ENCODE data around the gene PRKCSH. TPM values are rescaled to one million over a fixed set of nuclear protein-coding genes. Genes with fewer than 3 reads are reported as not detected.
"Not testable (repeated sequence)": the region's sequence is repeated elsewhere in the genome, so short reads cannot be mapped to it uniquely, and the experiment has no call there.

The PRKCSH gene
- total RNA-seq, 5 donors from 2014 or later (not counting 1 experiment from before 2014, with no cell fraction given): 248 to 382 (median 334) TPM

GRCh38 chr19:11453468-11454341, 18.3 kb downstream of the PRKCSH start:
- no peak overlapping the region for H3K4me3 ChIP-seq (ENCODE audit: control insufficient read depth in 1 of 2, extremely low read depth in 1 of 2, low read length in 1 of 2)
- Mint-ChIP-seq H3K27ac (no peak overlapping the region), H3K4me3 (no peak overlapping the region), H3K9me3 (no peaks in the 10 kb centered on the region), H3K27me3 (peaks cover 5 to 9% of the 10 kb centered on the region in 2 donors), H3K4me1 (peaks cover 0 to 2% (median 0%) of the 10 kb centered on the region in 3 donors), H3K36me3 (peaks cover 6% of the 10 kb centered on the region)
- H3K27ac ChIP-seq (ENCODE audit: low read length): no peak overlapping the region
- peaks cover 0 to 11% of the 10 kb centered on the region in 2 experiments for H3K27me3 ChIP-seq (replicated peaks in 1 of 2; ENCODE audit: control insufficient read depth in 2 of 2, extremely low read depth in 1 of 2, insufficient read depth in 2 of 2, low read length in 1 of 2)
- H3K4me1 ChIP-seq (ENCODE audit: control insufficient read depth in 1 of 2, extremely low read depth in 1 of 2, insufficient read depth in 2 of 2, low read length in 2 of 2): peaks cover 0 to 3% of the 10 kb centered on the region in 2 experiments
- H3K36me3 ChIP-seq (ENCODE audit: control insufficient read depth in 2 of 2, extremely low read depth in 1 of 2, insufficient read depth in 1 of 2, low read length in 1 of 2): peaks cover 4 to 11% of the 10 kb centered on the region in 2 donors
- WGBS (ENCODE audit: insufficient coverage): 88% methylated on average over 13 of the region's 27 CpGs
- DNase-seq (peak in 11 of 35 experiments; percentile 13 to 42 (median 20)), ATAC-seq (replicated peaks in 1 of 4) (peak in 1 of 4 experiments; percentile 46)
- POLR2A ChIA-PET: no interaction called here
- H3K9me3 ChIP-seq: no peaks in the 10 kb centered on the region
- CTCF ChIA-PET: no interaction called here

DNA sequence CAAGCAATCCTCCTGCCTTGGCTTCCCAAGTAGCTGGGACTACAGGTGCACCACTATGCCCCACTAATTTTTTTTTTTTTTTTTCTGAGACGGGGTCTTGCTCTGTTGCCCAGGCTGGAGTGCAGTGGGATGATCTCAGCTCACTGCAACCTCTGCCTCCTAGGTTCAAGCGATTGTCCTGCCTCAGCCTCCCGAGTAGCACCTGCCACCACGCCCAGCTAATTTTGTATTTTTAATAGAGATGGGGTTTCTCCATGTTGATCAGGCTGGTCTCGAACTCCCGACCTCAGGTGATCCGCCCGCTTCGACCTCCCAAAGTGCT, 19.8 kb downstream of the PRKCSH start:
- DNase-seq; H3K36me3 ChIP-seq (ENCODE audit: control insufficient read depth in 2 of 2, extremely low read depth in 1 of 2, insufficient read depth in 1 of 2, low read length in 1 of 2); H3K36me3 Mint-ChIP-seq; H3K9me3 Mint-ChIP-seq; POLR2A ChIA-PET; H3K27ac Mint-ChIP-seq; H3K27ac ChIP-seq (ENCODE audit: low read length); H3K9me3 ChIP-seq; CTCF ChIA-PET; H3K4me1 Mint-ChIP-seq; H3K4me1 ChIP-seq (ENCODE audit: control insufficient read depth in 1 of 2, extremely low read depth in 1 of 2, insufficient read depth in 2 of 2, low read length in 2 of 2); H3K4me3 ChIP-seq (ENCODE audit: control insufficient read depth in 1 of 2, extremely low read depth in 1 of 2, low read length in 1 of 2); H3K4me3 Mint-ChIP-seq; ATAC-seq (replicated peaks in 1 of 4): not testable (repeated sequence)
- peaks cover 0 to 18% of the 10 kb centered on the region in 2 experiments for H3K27me3 ChIP-seq (replicated peaks in 1 of 2; ENCODE audit: control insufficient read depth in 2 of 2, extremely low read depth in 1 of 2, insufficient read depth in 2 of 2, low read length in 1 of 2)
- 85% methylated on average over 4 of the region's 9 CpGs for WGBS (ENCODE audit: insufficient coverage)
- peaks cover 10 to 13% of the 10 kb centered on the region in 2 donors for H3K27me3 Mint-ChIP-seq

GRCh38 chr19:11456659-11457058, 21.2 kb downstream of the PRKCSH start:
- no peaks in the 10 kb centered on the region for H3K9me3 ChIP-seq
- POLR2A ChIA-PET: no interaction called here
- no peaks in the 10 kb centered on the region for H3K36me3 ChIP-seq (ENCODE audit: control insufficient read depth in 2 of 2, extremely low read depth in 1 of 2, insufficient read depth in 1 of 2, low read length in 1 of 2)
- no peak overlapping the region for H3K4me3 ChIP-seq (ENCODE audit: control insufficient read depth in 1 of 2, extremely low read depth in 1 of 2, low read length in 1 of 2)
- H3K4me1 ChIP-seq (ENCODE audit: control insufficient read depth in 1 of 2, extremely low read depth in 1 of 2, insufficient read depth in 2 of 2, low read length in 2 of 2): peaks cover 0 to 3% of the 10 kb centered on the region in 2 experiments
- H3K27me3 ChIP-seq (replicated peaks in 1 of 2; ENCODE audit: control insufficient read depth in 2 of 2, extremely low read depth in 1 of 2, insufficient read depth in 2 of 2, low read length in 1 of 2): peaks cover 0 to 24% of the 10 kb centered on the region in 2 experiments
- H3K27ac ChIP-seq (ENCODE audit: low read length): no peak overlapping the region
- DNase-seq (no peak), ATAC-seq (replicated peaks in 1 of 4) (no peak)
- no peaks in the 10 kb centered on the region for H3K36me3 Mint-ChIP-seq
- no peaks in the 10 kb centered on the region for H3K9me3 Mint-ChIP-seq
- H3K27ac Mint-ChIP-seq: no peak overlapping the region
- H3K4me3 Mint-ChIP-seq: no peak overlapping the region
- H3K4me1 Mint-ChIP-seq: peaks cover 0 to 2% (median 0%) of the 10 kb centered on the region in 3 donors
- CTCF ChIA-PET: interaction anchor here in 1 of 2 donors (0.6 kb wide), 1 partner anchor 103 kb away, joined by 3 read pairs; no protein-coding TSS in a partner anchor
- WGBS (ENCODE audit: insufficient coverage): 86% methylated on average over 6 of the region's 7 CpGs
- peaks cover 16% of the 10 kb centered on the region in 2 donors for H3K27me3 Mint-ChIP-seq

- ATAC-seq (replicated peaks in 1 of 4): no peak
- no peak overlapping the region for H3K27ac ChIP-seq (ENCODE audit: low read length)
- CTCF ChIA-PET: no interaction called here
Observed at GRCh38 chr19:11457115-11457514, 21.7 kb downstream of the PRKCSH start.

GRCh38 chr19:11457831-11458230, 22.4 kb downstream of the PRKCSH start:
- Mint-ChIP-seq H3K4me3 (no peak overlapping the region), H3K27ac (no peak overlapping the region), H3K4me1 (no peaks in the 10 kb centered on the region), H3K36me3 (no peaks in the 10 kb centered on the region), H3K27me3 (peaks cover 16% of the 10 kb centered on the region in 2 donors), H3K9me3 (no peaks in the 10 kb centered on the region)
- ChIA-PET CTCF (interaction anchor here in 1 of 2 donors (0.5 kb wide), 1 partner anchor 115 kb away, joined by 3 read pairs; no protein-coding TSS in a partner anchor), POLR2A (no interaction called here)
- peaks cover 0 to 24% of the 10 kb centered on the region in 2 experiments for H3K27me3 ChIP-seq (replicated peaks in 1 of 2; ENCODE audit: control insufficient read depth in 2 of 2, extremely low read depth in 1 of 2, insufficient read depth in 2 of 2, low read length in 1 of 2)
- peaks cover 0 to 3% of the 10 kb centered on the region in 2 experiments for H3K4me1 ChIP-seq (ENCODE audit: control insufficient read depth in 1 of 2, extremely low read depth in 1 of 2, insufficient read depth in 2 of 2, low read length in 2 of 2)
- no peaks in the 10 kb centered on the region for H3K9me3 ChIP-seq
- no peak overlapping the region for H3K4me3 ChIP-seq (ENCODE audit: control insufficient read depth in 1 of 2, extremely low read depth in 1 of 2, low read length in 1 of 2)
- DNase-seq: no peak
- no peak for ATAC-seq (replicated peaks in 1 of 4)
- WGBS (ENCODE audit: insufficient coverage): 88% methylated on average over 13 of the region's 20 CpGs
- H3K36me3 ChIP-seq (ENCODE audit: control insufficient read depth in 2 of 2, extremely low read depth in 1 of 2, insufficient read depth in 1 of 2, low read length in 1 of 2): no peaks in the 10 kb centered on the region
- no peak overlapping the region for H3K27ac ChIP-seq (ENCODE audit: low read length)

More at GRCh38 chr19:11457115-11457514, 21.7 kb downstream of the PRKCSH start:
- Histone ChIP-seq H3K36me3 (ENCODE audit: control insufficient read depth in 2 of 2, extremely low read depth in 1 of 2, insufficient read depth in 1 of 2, low read length in 1 of 2) (no peaks in the 10 kb centered on the region), H3K9me3 (no peaks in the 10 kb centered on the region), H3K4me3 (ENCODE audit: control insufficient read depth in 1 of 2, extremely low read depth in 1 of 2, low read length in 1 of 2) (no peak overlapping the region), H3K4me1 (ENCODE audit: control insufficient read depth in 1 of 2, extremely low read depth in 1 of 2, insufficient read depth in 2 of 2, low read length in 2 of 2) (peaks cover 0 to 3% of the 10 kb centered on the region in 2 experiments), H3K27me3 (replicated peaks in 1 of 2; ENCODE audit: control insufficient read depth in 2 of 2, extremely low read depth in 1 of 2, insufficient read depth in 2 of 2, low read length in 1 of 2) (peaks cover 0 to 24% of the 10 kb centered on the region in 2 experiments)
- Mint-ChIP-seq H3K4me3 (no peak overlapping the region), H3K27ac (no peak overlapping the region), H3K9me3 (no peaks in the 10 kb centered on the region), H3K36me3 (no peaks in the 10 kb centered on the region), H3K4me1 (peaks cover 0 to 2% (median 0%) of the 10 kb centered on the region in 3 donors), H3K27me3 (peaks cover 16% of the 10 kb centered on the region in 2 donors)
- POLR2A ChIA-PET: no interaction called here
- 64% methylated on average over 8 of the region's 18 CpGs for WGBS (ENCODE audit: insufficient coverage)
- no peak for DNase-seq

GRCh38 chr19:11458236-11458900, 22.9 kb downstream of the PRKCSH start:
- DNase-seq (no peak), ATAC-seq (replicated peaks in 1 of 4) (no peak)
- Histone ChIP-seq H3K4me3 (ENCODE audit: control insufficient read depth in 1 of 2, extremely low read depth in 1 of 2, low read length in 1 of 2) (no peak overlapping the region), H3K9me3 (no peaks in the 10 kb centered on the region), H3K27ac (ENCODE audit: low read length) (no peak overlapping the region), H3K4me1 (ENCODE audit: control insufficient read depth in 1 of 2, extremely low read depth in 1 of 2, insufficient read depth in 2 of 2, low read length in 2 of 2) (peaks cover 0 to 3% of the 10 kb centered on the region in 2 experiments), H3K36me3 (ENCODE audit: control insufficient read depth in 2 of 2, extremely low read depth in 1 of 2, insufficient read depth in 1 of 2, low read length in 1 of 2) (no peaks in the 10 kb centered on the region), H3K27me3 (replicated peaks in 1 of 2; ENCODE audit: control insufficient read depth in 2 of 2, extremely low read depth in 1 of 2, insufficient read depth in 2 of 2, low read length in 1 of 2) (peaks cover 0 to 24% of the 10 kb centered on the region in 2 experiments)
- no peak overlapping the region for H3K4me3 Mint-ChIP-seq
- H3K4me1 Mint-ChIP-seq: peaks cover 0 to 4% (median 2%) of the 10 kb centered on the region in 3 donors
- H3K36me3 Mint-ChIP-seq: no peaks in the 10 kb centered on the region
- no peaks in the 10 kb centered on the region for H3K9me3 Mint-ChIP-seq
- 90% methylated on average over 19 of the region's 19 CpGs for WGBS (ENCODE audit: insufficient coverage)
- CTCF ChIA-PET: interaction anchor here in 1 of 2 donors (0.5 kb wide), 1 partner anchor 114 kb away, joined by 3 read pairs; no protein-coding TSS in a partner anchor
- POLR2A ChIA-PET: no interaction called here
- H3K27me3 Mint-ChIP-seq: peaks cover 16 to 20% of the 10 kb centered on the region in 2 donors
- H3K27ac Mint-ChIP-seq: no peak overlapping the region
